GDM1 (cell line): Measurements from ENCODE around the gene PNMA3.
"Not testable (repeated sequence)": the region's sequence is repeated elsewhere in the genome, so short reads cannot be mapped to it uniquely, and the experiment has no call there.

Experiments
- DNase-seq: peaks from one replicate; lab custom pipeline; 2025; lab: John Stamatoyannopoulos, UW

The PNMA3 gene

GRCh38 chrX:153073331-153073730 is 17.1 kb downstream of the PNMA3 start:
- DNase-seq: not testable (repeated sequence)

- DNase-seq: no peak
Observed at GRCh38 chrX:153074262-153074899, 18.1 kb downstream of the PNMA3 start.

GRCh38 chrX:153074935-153075334 is 18.7 kb downstream of the PNMA3 start:
- DNase-seq: no peak

DNA sequence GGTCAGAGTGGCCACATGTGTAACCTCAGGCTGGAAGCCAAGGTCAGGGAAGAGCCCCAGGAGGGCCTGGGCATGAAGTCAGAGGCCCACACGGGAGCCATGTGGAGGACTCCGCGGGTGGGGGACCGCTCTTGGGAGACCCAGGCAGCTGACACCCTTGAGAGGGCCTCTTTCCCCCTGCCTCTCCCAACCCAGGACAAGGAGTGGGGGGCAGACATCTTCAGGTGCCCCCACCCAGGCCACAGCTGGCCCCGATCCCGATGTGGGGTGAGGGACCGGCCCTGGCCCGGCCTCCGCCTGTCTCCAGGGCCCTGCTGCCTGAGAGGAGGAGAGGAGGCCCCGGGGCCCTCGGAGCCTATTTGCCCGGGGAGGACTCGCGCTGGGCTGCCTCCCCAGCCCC is 19.1 kb downstream of the PNMA3 start:
- no peak for DNase-seq

GRCh38 chrX:153077437-153078135 is 21.3 kb downstream of the PNMA3 start:
- not testable (repeated sequence) for DNase-seq

DNA sequence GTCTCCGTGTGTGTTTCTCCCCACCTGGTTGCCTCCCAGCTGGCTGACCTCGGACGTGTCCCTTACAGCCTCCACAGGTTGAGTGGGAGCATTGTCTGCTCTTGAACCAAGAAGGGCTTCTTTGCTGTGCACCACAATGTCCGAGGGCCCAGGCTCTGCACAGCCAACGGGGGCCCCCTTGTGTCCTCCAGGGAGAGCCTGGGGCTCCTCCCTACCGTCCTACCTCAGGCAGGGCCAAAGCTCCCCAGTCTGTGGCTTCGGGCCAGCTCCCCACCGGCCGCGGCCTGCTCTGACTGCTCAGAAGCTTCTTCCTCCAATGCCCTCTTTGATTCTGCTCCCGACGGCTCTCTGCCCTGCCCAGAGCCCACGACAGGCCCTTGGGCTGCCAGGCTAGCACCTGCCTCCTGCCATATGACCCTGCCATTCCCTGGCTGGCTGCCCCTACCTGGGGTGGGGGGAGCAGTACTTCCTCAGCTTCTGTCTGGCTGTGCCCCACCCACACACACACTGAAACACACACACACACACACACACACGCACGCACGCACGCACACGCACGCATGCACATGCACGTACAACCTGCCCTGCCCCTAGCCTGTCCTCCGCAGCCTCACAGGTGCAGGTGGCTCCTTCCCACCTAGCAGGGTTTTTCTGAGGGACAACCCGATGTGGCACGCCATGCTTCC is 27.1 kb downstream of the PNMA3 start:
- not testable (repeated sequence) for DNase-seq

GRCh38 chrX:153102418-153102817 is 46.1 kb downstream of the PNMA3 start:
- DNase-seq: no peak

DNA sequence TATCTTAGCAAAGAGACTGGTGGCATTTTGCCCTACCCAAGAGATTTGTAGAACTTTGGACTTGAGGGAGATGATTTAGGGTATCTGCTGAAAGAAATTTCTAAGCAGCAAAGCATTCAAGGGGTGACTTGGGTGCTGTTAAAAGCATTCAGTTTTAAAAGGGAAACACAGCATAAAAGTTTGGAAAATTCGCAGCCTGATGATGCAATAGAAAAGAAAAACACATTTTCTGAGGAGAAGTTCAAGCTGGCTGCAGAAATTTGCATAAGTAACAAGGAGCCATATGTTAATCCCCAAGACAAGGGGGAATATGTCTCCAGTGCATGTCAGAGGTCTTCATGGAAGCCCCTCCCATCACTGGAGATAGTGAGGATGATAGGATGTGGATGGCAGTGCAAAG is 48.7 kb downstream of the PNMA3 start:
- not testable (repeated sequence) for DNase-seq

DNA sequence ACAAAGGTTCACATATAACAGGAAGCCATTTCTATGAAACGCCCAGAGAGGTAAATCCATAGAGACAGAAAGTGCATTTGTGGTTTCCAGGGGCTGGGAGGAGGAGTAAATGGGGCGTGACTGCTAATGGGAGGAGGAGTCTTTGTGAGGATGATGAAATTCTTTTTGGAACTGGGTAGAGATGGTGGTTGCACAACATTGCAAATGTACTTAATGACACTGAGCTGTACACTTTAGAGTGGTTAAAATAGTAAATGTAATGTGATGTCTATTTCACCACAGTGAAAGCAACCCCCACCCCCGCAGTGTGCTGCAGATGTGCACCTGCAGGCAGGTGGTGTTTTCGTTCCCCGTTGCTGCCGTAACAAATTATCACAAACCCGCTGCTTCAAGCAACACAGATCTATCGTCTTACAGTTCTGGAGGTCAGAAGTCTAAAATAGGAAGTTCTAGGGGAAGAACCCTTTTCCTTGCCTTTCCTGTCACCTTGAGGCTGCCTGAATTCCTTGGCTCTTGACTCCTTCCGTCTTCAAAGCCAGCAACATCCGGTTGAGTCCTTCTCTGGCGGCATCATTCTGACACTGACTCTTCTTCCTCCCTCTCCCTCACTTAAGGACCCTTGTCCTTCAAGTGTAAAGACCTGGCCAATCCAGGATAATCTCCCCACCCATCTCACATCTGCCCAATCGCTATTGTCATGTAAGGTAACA is 50.0 kb downstream of the PNMA3 start:
- DNase-seq: not testable (repeated sequence)
